ENCODE measurements around the gene METTL23.
"Not testable (repeated sequence)": the region's sequence is repeated elsewhere in the genome, so short reads cannot be mapped to it uniquely, and the experiment has no call there.

Gene METTL23

DNA sequence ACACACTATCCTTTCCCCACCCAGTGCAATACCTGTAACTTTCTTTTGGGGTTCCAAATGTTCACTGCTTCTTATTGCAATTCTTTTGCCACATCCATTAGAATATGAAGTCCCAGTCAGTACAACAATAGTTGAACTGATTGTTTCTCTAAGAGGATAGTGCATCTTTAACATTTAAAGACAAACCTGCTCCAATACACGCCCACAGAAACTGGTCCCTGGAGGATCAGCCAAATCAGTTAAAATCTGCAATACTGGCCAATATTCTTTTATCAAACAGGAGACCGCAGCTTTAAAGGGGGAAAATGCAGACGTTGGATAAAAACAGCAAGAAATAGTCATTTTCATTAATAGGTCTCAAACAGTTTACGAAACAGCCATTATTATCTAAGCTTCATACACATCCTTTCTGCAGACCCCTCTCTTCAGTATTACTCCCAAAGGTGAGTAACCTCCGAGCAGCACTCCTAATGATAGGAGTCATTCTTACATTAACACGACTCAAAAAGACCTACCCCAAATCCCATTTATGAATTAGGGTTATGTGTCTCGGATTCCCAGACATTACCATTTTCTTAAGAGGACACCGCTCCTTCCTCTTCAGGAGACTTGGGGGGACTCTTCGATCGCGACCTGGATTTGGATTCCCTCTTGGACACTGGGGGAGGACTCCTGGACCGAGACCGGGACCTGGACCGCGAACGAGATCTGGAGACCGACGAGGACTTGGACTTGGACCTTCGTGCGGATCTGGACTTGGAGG, 9.1 kb downstream of the METTL23 start:
- DNase-seq (ENCODE audit: low spot score): no peak

DNA sequence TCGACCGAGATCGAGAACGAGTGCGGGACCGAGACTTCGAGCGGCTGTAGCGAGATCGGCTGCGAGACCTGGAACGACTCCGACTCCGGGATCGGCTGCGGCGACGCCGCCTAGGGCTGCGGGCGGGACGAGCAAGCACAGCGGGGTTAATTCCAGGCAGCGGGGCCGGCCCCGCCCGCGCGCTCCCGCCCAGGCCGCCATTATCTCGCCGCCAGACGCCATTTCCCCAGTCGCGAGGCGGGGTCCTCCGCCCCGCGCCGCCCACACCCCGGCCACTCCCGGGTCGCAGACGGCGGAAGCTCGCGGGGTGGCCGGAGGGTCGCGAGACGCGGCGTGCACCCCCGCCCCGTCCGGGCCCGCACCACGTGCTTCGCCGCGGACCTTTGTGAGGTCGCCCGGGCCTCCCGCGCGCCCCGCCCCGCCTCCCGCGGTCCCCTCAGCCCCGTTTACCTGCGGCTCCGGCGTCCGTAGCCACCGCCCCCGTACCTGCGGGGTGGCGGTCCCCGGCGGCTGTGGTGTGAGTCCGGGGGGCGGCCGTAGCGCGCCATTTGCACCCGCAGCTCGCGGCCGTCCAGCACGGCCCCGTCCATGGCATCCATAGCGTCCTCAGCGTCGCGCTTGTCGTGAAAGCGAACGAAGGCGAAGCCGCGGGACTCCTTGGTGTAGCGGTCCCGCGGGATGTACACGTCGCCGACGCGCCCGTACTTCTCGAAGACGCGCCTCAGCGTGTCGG, 9.9 kb downstream of the METTL23 start:
- peak; percentile 87 for DNase-seq (ENCODE audit: low spot score)

DNA sequence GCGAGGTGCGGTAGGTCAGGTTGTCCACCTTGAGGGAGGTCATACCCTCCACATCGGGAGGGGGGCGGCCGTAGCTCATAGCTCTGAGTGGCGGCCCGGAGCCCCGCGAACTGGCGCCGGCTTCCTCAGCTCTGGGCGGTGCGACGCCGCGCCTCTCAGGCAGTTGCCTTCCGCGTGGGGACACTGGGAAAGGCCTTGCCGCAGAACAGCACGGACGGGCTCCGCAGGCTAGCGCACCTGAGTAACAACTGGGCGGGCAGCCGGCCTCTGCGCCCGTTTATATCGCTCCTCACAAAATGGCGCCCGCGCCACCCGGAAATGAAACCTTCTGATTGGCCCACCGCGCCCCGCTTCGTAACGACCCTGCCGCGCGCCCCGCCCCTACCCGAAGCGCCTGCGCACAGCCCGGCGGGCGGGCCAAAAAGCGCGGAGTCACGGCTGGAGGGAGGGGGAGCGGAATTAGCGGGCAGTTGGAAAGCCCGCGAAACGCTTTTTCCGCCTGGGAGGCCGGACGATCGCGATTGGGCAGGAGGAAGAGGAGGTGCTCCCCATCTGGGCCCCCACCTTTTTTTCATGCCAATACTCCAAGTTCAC, 10.5 kb downstream of the METTL23 start, which contains the start of gene SRSF2:
TSS of gene SRSF2 (minus strand) at position 250 of the 594 bp plus-strand sequence. CDS start at position 79, 171 bp downstream.
- DNase-seq (ENCODE audit: low spot score): peak; percentile 100

DNA sequence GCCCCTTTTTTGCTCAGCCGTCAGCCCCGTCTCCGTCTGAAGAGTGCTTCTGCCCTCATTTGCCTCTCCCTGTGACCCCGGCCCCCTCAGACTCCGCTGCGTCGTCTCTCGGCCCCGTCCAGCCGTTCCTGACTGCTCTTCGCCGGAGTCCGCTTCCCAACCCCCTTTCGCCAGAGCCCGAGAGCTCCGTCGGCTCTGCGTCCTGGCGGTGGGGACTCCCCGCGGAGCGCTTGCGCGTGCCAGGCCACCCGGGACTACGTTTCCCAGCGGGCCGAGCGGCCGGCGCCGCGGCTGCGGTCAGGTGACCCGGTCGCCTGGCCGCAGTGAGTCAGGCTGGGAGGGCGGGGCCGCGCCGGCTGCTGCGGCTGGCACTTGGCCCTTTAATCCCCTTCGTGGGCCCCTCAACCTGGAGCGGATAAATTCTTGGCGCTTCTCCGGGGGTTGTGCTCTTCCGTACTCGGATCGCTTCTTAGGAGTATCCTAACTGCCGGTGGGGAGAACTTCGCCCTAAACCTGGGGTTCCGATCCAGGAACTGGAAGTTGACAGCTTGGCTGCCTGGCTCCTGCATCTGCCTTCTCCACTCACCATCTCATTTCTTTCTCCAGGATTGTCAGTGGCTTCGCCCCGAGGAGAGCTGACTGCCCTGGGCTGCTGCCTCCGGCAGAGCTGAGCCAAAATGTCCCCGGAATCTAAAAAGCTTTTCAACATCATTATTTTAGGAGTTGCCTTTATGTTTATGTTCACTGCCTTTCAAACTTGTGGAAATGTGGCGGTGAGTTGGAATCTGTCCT, 11.2 kb downstream of the METTL23 start, which contains the start of gene MFSD11:
TSS of gene MFSD11 (plus strand) at position 444 of the 792 bp plus-strand sequence. CDS start at position 678, 234 bp downstream.
- DNase-seq (ENCODE audit: low spot score): peak; percentile 97

DNA sequence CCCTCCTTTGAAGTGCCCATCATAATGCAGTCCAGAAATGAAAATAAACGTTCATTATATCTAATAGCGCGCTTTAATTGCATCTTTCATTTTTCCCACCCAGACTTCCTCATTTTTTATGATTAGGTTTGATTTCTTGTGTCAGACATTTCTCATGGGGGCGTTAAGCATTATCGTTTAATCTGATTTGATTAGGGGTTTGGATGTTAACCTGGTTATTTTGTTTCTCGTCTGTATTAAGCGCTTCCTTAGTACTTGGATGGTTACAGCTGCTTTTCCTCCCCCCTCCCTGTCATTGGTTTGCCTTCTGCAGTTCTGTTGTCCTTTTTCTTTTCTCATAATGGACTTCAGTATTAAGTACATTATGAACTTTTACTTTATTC, 11.8 kb downstream of the METTL23 start:
- DNase-seq (ENCODE audit: low spot score): no peak

DNA sequence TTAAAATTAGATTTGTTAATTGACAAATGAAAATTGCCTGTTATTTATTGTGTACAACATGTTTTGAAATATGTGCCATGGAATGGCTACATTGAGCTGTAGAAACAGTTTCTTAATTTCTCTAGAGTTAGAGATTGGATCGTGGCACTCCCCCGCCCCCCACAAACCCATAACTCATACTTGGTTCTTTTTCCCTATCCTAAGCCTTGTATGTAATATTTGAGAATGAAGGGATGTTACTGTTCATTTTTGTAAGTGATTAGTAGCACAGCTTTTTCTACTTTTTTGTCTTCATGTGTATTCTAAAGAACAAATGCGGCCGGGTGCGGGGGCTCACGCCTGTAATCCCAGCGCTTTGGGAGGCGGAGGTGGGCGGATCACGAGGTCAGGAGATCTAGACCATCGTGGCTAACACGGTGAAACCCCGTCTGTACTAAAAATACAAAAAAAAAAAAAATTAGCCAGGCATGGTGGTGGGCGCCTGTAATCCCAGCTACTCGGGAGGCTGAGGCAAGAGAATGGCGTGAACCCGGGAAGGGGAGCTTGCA, 13.0 kb downstream of the METTL23 start:
- DNase-seq (ENCODE audit: low spot score): not testable (repeated sequence)

DNA sequence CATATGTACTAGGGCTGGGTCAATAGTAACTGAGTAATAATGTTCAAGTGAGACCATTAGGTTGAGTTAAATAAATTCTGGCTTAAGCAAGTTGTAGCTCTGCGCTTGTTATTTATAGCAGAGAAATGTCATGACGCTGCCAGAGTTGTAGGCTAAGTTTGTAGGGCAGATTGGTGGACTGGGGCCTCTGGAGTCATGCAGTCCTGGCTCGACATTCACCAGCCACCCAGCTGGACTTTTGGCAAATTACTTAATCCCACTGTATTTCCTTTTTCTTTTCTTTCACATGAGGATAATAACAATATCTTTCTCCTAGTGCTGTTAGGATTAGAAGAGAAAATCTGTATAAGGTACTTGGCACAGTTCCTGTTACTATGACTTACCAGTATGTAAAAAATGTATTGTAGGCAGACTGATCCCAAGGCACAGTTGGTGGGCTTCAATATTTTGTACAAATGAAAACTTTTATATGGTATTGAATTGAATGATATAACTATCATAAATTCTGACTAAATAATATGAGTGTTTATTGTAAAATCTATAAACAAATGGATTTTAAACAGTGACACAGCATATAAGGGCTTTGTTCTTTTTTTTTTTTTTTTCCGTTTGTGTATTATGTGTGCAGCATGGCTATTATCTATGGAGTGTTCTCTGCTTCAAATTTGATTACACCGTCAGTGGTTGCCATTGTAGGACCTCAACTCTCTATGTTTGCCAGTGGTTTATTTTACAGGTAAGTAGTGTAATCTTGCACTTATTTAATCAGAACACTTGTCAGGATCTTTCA, 13.9 kb downstream of the METTL23 start:
- no peak for DNase-seq (ENCODE audit: low spot score)

DNA sequence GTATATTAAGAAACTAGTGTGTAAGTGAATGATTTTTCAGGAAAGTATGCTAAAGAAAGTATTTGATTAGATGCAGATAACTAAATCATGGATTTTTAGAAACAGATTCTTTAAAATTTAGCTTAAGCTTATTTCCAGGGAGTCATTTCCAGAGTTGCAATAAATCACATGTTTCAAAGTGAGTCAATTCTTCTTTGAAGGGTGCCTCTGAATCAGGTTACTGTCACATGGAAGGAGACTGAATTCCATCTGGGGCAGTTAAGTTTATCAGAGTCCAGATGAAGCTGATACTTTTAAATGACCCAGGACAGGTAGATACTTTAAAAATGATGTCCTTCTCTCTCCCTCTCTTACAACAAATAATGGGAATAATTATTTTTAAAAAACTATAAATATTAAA, 16.3 kb downstream of the METTL23 start:
- no peak for DNase-seq (ENCODE audit: low spot score)

DNA sequence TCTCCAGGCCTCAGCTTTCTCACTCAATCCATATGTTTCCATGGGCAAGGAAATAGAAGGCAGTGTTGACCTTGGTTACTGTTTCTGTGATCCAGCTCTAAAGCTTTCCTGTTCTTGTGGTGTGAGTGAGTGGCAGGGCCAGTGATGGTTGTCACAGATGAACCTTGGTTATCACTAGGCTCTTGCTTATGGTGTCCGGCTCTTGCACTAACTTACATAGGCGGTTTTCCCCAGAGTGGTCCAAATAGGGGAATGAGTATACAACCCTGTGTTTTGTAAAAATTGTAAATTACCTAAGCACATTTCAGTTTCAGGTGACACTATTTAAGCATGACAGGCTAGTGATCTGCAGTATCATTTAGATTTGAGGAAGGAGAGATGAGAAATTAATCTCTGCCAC, 18.1 kb downstream of the METTL23 start:
- DNase-seq (ENCODE audit: low spot score): no peak

DNA sequence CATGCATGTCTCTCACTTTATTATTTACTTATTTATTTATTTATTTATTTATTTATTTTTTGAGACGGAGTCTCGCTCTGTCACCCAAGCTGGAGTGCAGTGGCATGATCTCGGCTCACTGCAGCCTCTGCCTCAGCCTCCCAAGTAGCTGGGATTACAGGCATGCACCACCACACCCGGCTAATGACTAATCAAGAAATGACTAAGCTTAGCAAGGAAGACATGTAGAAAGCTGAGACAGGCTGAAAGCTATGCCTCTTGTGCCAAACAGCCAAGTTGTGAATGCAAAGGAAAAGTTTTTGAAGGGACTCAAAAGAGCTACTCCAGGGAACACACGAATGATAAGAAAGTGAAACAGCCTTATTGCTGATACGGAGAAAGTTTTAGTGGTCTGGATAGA, 19.1 kb downstream of the METTL23 start:
- DNase-seq (ENCODE audit: low spot score): not testable (repeated sequence)

DNA sequence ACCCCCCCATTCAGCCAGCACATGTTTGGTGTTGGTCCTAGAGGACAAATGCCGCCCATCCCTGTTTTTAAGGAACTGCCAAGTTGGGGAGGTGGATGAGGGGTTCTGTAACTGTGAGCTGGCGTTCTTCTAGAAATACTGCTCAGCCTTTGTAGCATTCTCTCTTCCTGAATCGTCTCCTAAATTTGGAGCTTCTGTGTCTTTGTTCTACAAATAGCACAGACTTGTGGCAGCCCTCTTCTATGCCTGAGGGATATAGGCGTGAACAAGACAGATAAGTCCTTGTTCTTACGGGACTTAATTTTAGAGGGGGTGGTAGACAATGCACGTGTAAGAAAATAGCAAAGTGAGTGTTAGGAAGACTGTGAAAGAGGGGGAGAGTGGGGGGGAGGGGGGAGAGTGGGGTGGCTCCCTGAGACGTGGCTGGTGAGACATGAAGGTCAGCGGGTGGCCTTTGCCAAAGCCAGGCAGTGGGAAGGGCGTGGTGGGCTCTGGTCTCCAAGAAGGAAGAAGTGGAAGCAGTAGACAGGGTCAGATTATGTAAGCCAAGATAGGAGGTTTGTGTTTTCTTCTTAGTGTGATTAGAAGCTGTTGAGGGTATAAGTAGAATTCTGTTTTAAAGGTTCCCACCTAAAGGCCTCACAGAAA, 21.2 kb downstream of the METTL23 start:
- no peak for DNase-seq (ENCODE audit: low spot score)

DNA sequence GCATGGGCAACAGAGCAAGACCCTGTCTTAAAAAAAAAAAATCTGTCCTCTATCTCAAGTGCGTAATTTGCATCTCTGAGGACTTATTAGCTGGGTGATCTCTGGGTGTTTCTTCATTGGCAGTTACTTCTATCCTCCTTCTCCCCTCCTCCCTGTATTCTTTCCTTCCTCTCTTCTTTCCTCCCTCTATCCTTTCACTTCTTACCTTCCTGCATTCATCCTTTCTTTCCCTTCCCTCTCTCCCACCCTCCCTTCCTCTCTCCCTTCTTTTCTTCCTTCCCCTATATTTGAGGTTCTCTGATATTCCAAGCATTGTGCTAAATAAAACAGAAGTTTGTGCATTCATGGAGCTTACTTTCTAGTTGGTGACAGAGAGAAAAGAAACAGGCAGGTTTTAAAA, 22.0 kb downstream of the METTL23 start:
- no peak for DNase-seq (ENCODE audit: low spot score)

DNA sequence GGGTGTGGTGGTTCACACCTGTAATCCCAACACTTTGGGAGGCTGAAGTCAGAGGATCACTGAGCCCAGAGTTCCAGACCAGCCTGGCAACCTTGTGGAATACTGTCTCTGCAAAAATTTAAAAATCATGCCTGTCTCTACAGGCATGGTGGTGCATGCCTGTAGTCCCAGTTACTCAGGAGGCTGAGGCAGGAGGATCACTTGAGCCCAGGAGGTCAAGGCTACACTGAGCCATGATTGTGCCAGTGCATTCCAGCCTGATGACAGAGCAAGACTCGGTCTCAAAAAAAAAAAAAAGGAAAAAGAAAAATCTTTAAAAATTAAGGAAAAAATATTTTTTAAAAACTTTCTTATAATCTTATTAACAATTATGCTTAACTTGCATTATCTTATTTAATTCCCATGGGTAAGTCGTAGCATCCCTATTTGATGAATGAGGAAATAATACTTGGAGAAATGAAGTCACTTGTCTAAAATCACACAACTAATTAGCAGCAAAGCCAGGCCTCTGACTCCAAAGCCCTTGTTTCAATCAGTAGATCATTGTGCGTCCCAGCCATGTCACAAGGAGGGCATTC, 24.9 kb downstream of the METTL23 start:
- DNase-seq (ENCODE audit: low spot score): no peak

DNA sequence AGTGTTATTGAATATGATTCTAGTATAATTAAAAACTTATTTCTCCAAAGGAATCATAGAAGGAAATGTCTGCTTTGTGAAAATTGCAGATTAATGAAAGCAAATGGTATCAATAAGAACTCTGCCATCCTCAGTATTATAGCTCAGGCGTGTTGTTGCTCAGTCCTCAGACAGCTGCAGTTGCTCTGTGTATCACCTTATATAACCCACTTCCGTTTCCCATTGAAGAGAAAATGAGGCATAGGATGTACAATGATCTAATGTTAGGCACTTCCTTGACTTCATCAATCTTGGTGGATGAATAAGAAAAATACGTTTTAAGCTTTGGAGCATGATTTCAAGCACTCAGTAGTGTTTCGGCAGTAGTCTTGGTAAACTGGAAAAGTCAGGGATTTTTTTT, 25.4 kb downstream of the METTL23 start:
- DNase-seq (ENCODE audit: low spot score): no peak

DNA sequence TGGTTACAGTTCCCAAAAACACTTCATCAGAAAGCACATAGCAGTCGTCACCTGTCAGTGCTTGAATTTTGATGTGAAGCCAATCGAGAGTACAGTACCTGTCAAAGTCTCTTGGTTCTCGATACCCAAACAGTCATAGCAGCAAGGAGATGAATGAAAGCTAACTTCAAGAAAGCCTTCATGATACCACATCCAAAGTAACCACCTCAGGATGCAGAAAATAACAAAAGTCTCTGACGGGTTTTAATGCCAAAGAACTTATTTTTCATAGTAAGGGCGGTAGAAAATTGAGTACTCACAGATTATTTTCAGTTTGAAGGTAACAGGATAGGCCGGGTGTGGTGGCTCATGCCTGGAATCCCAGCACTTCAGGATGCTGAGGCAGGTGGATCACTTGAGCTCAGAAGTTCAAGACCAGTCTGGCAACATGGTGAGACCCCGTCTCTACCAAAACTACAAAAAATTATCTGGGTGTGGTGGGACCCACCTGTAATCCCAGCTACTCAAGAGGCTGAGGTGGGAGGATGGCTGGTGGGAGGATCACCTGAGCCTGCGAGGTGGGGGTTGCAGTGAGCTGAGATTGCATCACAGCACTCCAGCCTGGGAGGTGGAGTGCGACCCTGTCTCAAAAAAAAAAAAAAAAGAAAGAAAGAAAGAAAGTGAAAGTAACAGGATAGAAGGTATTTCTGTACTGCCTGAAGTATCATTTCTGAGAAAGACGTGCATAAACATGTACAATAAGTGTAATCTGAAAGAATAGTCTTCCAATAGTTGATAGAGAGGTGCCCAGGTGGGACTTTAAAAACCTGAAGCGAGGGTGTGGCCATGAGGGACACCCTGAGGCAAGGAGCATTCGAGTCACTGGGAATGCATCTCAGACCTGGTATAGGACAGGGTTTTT, 26.7 kb downstream of the METTL23 start:
- DNase-seq (ENCODE audit: low spot score): no peak

DNA sequence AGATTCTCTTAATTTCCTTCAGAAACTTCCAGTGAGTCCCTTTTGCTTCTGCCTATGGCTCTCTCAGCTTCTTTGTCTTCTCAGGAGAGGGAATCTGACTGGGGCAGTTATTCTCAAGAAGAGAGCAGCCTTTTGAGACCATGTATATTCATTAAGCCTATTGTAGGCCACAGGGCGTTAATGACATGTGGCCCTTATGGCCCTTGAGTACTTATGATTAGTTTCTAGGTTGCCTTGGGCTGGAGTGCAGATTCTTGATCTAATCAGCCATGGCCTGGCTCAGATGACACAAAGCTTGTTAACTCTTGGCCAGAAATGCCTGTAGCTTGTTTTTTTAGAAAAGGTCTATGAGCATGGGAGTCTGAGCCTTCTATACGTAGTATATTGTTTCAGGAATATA, 28.6 kb downstream of the METTL23 start:
- no peak for DNase-seq (ENCODE audit: low spot score)

DNA sequence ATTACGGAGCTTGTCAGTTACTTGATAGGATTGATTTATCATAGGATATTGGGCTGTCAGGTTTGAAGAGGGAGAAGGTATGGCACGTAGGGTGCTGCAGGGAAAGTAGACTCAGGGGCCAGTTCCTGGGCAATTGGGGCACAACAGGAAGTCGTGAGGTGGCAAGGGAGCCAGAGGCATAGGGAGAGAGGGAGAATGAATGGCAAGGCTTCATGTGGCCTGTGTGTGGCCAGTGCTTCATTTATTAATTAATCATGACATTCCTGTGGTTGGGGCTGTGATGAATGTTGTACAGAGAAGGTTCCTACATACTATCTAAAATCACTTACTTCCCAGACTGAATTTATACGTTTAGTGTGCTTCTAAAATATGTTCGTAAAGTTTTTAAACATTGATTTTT, 30.6 kb downstream of the METTL23 start:
- DNase-seq (ENCODE audit: low spot score): no peak

DNA sequence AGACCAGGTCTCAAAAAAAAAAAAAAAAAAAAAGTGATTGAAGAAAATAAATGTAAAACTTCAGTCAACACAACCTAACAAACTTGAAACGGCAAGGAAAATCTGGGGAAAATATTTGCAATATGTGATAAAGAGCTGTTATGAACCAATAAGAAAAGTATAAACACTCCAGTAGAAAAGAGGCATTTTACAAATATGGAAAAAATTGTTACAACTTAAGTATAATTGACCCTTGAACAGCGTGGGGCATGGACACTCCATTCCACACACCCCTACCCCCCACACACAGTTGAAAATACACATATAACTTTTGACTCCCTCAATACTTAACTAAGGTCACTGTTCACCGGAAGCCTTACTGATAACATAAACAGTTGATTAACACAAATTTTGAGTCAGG, 31.9 kb downstream of the METTL23 start:
- DNase-seq (ENCODE audit: low spot score): no peak
